IPS-18c (cell line): Measurements from ENCODE around the gene STAB1.
"Not testable (repeated sequence)": the region's sequence is repeated elsewhere in the genome, so short reads cannot be mapped to it uniquely, and the experiment has no call there.

Source experiments
- H3K4me3 ChIP-seq: 2 replicates; pipeline ENCODE4 v1.7.0; 2013; ENCODE audit warnings: low read depth, mild to moderate bottlenecking, low read length, moderate library complexity; ENCODE audit not compliant: insufficient read depth
- H3K9me3 ChIP-seq: one replicate; pipeline ENCODE4 v1.6.1; 2013; ENCODE audit warnings: mild to moderate bottlenecking, low read length, moderate library complexity; ENCODE audit not compliant: control insufficient read depth, insufficient read depth

STAB1 gene

DNA sequence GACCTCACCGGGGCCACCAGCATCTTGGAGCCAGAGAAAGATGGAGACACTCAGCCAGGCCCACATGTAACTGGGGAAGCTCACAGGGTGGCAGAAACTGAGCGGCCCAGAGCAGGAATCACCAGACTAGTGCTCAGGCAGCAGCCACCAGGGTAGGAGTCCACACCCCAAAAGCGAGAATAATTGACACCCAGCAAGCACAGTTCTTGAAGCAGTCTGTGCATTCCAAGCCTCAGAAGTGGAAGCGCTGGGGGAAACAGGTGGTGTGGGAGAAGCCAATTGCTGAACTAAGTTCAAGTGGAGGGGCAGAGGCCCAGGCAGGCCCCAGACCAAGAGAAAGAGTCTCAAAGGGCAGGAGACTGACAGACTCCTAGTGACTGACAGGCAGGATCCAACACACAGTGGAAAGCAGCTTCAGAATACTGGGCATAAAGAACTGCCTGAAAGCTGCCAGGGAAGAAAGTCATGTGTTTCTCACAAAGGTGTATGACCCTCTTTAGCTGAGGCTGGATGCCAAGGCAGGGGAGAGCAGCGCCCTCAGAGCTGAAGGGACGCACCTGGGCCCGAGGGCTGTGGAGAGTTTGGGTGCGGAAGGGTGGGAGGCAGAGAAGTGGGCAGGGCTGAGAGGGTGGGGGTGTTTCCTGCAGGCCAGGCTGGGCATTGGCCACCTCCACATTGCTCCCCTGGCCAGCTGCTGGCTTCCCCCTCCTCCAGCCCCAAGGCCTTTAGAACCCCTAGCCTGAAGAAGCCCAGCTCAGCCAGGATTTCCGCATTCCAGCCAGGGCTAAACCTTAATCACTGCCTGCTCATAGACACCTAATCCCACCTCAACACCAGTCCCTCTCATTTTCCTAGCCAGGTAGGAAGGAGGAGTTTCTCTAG lies 30.8 kb downstream of the STAB1 start:
- Histone ChIP-seq H3K9me3 (no peaks in the 10 kb centered on the region), H3K4me3 (no peak overlapping the region)

DNA sequence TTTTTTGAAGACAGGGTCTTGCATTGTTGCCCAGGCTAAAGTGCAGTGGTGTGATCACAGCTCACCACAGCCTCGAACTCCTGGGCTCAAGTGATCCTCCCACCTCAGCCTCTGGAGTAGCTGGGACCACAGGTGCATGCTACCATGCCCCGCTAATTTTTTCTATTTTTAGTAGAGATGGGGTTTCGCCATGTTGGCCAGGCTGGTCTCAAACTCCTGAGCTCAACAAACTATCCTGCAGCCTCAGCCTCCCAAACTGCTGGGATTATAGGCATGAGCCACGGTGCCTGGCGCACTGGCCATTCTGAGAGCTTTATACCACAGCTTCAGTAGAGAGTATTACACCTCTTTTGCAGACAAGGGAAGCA lies 31.5 kb downstream of the STAB1 start:
- H3K4me3 ChIP-seq, H3K9me3 ChIP-seq: not testable (repeated sequence)

DNA sequence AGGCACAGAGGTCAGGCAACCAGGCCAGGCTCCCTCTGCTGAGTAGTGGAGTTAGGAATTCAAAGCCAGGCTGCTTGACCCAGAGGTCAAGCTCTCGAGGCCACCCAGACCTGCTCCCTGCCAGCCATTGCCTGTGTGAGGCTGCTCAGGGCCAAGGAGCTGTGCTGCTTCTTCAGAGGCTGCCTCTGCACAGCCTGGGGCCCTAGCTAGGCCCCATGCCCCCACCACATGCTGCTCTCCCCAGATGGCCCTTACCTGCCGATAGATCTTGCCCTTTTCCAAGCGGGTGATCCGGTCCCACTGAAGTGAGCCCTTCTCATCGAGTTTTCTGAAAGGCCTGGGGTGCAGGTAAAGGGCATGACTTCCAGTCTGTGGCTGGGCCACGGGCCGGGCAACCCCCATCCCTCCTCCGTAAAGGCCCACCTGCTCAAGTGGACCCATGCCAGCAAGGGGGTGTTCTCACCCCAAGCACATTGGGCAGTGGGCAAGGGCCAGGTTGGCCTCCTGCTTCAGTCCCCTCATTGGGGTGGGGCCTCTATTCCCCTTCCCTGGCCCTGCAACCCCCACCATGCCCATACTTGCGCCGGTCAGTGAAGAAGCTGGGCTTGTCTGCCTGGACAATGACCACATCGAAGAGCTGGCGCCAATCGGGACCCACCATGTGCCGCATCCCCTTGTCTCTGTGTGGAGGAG lies 32.0 kb downstream of the STAB1 start:
- Histone ChIP-seq H3K4me3 (no peak overlapping the region), H3K9me3 (no peaks in the 10 kb centered on the region)

DNA sequence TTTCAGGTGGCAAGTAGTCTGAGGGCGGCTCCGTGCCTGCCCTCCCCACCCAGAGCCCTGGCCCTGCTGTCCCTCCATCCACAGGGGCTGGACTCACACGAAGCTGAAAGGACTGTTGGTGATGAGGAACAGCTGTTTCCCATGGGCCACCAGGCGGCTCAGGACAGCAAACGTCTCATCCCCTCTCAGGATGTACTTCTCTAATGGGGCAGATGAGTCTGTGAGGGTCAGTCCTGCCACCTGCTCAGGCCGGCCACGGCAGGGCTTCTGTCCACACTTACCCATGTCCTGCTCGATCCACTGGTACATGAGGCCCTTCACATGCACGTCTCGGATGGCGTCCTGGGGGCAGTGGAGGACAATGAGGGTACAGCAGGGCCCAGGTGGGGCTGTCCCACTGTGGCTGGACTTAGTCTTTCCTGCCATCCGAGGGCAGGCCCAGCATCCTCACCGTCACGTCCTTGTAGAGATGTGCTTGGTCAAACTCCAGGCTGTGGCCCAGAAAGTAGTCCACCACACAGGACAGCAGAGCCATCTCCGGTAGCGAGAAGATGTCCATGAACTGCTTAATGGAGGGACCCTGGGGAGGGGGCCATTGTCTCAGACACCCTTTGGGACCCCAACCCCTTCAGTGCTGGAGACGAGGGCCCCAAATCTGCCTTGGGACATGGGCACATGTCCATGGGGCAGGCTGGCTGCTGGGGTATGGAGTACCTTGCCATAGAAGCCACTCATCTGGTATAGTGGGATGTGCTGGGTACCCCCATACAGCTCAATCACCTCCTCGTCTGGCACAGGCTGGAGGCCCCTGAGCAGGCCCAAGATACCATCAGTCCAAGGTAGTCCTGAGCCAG lies 32.8 kb downstream of the STAB1 start:
- no peak overlapping the region for H3K4me3 ChIP-seq
- no peaks in the 10 kb centered on the region for H3K9me3 ChIP-seq

DNA sequence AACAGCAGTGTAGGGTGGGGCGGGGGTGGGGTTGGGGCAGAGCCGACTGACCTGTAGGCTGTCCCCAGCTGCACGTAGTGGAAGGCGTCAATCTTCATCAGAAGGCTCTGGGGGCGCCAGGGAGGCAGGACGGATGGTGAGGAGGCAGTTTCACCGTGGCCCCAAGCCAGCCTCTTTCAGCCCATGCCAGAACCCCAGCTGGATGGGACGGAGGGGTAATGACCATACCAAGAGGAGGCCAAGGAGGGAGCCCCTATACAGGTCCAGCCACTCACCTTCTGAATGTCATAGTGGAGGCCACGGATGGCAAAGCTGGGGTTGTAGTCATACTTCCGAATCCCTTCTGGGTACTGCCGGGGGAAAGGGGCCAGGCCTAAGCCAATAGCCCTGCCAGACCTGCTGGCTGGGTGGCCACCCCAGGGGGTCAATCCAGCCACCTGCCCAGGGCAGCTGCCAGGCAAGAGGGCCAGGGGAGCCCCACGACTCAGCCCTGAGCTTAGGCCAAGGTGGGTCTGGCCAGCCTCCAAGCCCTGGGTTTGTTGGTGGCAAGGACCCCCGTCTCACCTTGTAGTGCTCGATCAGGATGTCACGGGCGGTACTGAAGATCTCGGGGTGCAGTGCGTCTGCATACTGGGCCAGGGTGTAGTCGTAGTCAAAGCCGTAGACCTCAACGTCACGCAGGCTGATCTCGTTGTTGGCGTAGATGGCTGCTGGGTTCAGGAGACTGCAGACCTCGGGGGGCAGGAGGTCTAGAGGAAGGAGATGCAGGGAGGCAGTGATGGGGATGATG lies 33.6 kb downstream of the STAB1 start:
- Histone ChIP-seq H3K4me3 (no peak overlapping the region), H3K9me3 (no peaks in the 10 kb centered on the region)

DNA sequence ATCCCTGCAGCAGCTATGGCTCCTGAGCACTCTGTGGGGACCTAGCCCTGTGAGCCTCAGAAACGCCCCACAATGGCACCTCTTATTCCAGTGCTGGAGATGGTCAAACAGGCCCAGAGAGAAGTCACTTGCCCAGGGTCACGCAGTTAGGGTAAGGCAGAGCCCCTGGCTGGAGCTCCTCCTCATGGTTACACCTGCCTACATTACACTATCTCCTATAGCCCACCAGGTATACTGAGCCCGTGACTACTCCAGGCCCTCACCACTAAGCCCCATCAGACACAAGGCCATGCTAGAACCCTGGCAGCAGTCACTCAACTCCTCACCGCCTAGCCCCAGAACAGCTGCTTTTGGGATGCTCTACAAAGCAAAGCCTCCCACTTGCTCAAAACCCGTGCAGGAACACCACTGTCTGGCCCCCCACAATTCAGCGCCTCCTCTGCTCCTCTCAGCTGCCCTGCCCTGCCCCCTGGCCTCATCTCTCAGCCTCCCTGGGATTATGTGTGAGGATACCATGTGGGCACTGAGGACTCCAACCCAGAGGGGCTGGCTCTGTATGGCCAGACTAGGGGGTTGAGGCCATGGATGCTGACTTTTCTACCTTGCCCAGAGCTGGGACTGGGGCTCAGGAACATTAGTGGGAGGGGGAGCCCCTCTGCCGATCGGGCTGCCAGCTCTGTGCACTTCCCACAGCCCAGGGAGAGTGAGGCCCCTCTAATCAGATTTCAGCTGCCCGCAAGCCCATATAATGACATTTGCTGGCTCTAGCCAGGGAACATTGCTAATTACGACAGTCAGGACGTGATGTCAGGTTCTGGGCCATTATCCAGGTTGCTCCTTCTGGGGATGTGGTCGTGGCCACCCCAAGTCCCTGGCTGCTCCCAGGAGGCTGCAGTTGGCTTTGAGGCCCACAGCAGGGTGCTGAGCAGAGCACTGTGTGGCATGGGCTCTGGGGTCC lies 34.5 kb downstream of the STAB1 start:
- no peaks in the 10 kb centered on the region for H3K9me3 ChIP-seq
- no peak overlapping the region for H3K4me3 ChIP-seq

DNA sequence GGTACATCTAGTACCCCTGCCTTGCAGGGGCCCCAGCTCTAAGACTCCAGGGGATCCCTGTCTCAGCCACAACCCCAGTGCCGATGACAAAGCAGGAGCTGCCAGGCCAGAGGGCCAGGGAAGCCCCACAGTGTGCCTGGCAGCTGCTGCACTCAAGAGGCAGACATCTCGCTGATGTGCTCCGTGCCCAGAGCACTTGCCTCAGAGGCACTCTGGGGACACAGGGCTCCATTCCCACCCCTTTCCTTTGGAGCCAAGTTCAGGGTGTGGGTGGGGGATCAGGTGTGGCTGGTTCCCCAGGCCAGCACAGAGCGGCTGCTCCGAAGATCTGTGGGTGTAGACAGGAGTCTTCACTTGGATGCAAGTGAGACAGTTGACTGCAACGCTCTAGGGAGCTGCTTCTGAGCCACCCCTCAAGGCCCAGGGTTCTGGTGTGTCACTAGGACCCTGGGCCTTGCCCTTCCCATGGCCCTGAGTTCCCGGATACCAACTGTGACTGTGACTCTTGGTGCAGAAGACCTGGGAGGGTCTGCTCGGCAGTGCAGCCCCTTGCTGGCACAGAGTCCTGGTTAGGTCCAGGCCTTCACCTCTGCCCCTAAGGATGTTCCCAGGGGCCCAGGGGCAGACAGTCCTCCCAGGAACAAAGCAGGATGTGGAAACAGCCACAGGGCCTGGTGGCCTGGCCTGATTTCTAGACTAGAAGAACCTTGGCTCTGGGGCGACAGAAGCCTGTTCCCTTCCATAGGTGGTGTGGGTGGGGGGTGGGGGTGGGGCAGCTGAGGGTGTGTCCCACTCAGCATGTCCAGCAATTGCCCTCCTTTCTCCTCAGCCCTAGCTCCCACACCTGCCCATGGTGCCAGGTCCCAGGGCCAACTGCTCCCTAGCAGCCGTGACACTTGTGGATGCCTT lies 36.0 kb downstream of the STAB1 start:
- Histone ChIP-seq H3K4me3 (peak overlapping the region; percentile 83; the same call in 1 of the 2 replicates), H3K9me3 (no peaks in the 10 kb centered on the region)

DNA sequence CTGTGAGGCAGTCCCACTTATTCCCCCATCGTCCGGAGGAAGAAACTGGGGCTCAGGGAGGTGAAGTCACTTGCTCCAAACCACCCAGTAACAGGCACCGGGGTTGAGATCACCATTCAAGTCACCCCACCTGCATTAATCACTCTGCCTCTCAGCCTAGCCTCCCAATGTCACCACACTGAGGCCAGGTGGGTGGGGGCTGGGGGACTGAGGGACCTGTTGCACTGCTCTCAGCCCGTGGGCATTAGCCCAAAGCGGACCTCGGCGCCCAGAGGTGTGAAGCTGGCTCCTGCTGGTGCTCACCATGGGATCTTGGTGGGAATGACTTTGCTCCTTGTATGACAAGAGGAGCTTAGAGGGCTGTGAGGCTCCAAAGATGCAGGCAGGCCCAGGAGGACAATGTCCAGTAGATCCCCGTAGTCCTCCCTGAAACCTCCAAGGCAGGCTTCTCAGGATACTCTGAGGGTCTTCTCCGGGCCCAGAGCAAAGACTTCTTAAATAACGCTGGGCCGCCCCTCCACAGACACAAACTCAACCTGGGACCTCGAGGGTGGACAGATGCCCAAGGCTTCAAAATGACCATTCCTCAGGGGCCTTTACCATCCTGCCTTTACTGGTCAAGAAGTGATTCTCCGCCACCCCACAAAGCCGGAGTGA lies 36.9 kb downstream of the STAB1 start:
- Histone ChIP-seq H3K9me3 (no peaks in the 10 kb centered on the region), H3K4me3 (peak overlapping the region; percentile 83)

DNA sequence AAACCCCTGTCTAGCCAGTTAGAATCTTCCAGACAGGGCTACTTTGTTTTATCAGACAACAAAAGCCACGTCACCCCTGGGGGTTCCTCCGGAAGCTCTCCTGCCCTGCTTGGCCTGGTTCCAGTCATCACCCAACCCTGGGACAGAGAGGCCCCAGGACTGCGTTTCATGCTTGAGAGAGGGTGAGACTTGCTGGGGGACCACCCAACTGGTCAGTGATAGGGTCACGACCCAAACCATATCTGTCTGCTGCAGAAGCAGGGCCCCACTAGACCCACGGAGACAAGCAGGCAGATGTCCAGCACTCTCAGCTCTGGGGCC lies 37.3 kb downstream of the STAB1 start:
- no peaks in the 10 kb centered on the region for H3K9me3 ChIP-seq
- H3K4me3 ChIP-seq = peak overlapping the region; percentile 83

DNA sequence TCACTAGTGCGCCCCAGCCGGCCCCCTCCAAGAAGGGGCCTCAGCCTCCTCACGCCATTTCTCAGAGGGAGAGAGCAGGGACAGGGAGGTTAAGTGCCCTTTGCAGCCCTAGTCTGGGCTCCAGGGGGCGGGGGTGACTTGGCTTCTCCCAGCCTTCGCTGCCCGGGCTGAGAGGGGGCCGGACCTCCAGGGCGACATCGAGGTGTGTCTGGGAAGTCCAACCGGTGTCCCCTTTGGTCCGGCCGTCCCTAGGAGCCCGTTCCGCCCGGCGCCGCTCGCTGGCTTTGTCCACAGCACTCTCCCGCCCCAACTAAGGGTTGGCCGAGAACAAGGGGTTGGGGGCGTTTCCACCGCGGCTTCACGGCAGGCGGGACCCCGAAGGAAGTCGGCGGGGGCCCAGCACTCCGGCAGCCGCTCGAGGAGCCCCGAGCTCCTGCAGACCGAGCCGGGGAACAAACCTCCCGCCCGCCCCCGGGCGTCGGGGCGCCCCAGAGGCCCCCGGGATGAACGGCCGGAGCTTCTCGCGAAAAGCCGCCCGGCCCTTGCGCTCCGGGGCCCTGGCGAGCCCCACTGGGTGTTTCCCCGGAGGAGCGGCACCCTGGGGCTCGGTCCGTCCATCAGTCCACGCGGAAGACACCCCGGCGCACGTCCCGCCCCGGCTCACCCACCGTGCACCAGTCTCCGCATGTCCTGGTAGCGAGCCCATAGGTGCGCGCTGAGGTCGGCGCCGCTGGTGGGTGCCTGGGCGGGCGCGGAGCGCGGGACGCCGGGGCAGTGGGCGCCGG lies 37.9 kb downstream of the STAB1 start:
- peak overlapping the region; percentile 83 for H3K4me3 ChIP-seq
- H3K9me3 ChIP-seq = no peaks in the 10 kb centered on the region

DNA sequence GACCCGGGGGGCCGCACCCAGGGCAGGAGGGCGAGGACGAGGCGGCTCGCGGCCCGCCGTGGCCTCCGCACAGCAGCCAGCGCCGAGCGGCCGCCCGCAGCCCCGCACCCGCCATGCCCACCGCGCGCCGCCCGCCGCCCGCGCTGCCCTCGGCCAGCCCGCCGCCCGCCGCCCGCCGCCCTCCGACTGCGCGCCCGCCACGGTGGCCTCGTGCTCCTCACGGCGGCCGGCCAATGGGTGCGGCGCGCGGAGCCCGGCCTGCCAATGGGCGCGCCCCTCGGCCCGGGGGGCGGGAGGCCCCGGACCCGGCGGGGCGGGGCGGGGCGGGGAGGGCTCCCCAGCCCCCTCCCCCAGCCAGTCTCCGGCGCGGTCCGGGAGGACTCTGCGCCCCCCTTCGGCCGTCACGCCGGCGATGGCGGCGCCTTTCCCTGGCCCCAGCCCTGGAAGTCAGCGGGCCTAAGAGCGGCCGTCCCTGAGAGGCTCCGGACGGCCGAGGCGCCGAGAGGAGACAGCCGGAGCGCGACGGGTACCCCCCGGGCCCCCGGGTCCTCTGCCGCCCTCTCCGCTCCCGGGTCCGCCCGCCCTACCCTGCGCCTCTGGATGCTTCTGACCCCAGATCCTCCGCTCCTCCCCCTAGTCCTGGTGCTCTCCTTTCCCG lies 38.6 kb downstream of the STAB1 start, which contains the start of gene NT5DC2:
Gene NT5DC2 (minus strand): TSS at position 235 of the 658 bp plus-strand sequence. CDS start 120 bp downstream, at position 115.
- Histone ChIP-seq H3K4me3 (peak within 1 kb of the TSS; percentile 83), H3K9me3 (no peaks in the 10 kb centered on the region)

DNA sequence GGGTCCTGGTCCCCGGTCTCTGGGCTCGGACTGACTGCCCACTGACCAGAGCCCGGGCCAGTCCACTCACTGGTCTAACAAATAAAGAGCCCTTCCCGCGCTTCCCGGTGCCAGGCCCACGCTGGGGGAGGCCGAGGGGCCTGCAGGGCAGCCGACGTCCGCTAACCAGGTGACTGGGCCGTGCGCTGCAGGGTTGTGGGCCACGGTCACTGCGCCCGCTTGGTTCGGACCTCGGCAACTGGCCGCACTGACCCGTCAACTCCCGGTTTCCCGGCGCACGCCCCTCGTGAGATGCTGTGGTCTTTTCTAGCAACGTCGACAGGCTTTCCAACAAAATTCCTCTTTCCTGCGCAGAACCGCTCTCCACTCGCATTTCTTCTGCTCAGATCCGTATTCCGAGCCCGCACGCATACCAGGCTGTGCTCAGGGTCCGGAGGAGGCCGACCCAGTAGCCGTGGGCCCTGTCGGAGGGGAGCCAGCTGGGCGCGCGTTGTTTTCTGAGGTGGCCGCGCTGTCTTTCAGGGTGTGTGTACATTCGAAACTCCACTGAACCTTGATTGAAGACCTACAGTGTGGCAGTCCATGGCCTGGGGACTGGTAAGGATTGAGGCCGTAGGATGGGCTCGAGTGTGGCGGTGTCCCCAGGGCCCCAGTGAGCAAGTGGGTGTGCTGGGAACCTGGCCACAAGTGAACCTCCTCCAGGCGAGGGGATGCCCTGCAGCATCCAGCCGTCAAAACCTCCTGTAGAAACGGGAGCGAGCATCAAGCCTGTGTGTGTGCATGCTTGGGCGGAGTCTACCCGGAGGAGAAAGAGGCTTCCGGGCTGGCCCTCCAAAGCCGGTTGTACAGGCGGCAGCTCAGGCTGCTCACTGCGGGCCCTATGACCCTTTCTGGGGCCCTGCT lies 39.4 kb downstream of the STAB1 start:
- no peaks in the 10 kb centered on the region for H3K9me3 ChIP-seq
- H3K4me3 ChIP-seq = peak overlapping the region; percentile 76
